Stimulated activated CD4-positive, alpha-beta T cell treated with anti-CD3 and anti-CD28 coated beads, TNF-alpha, amount 100 ng/mL, for 48 hours (primary cell): ENCODE results near the gene MAST4.

Experiments used
- DNase-seq, 3 donors: peaks; one replicate each; pipeline ENCODE4 v3.0.0-alpha.2; 2020; ENCODE audit warnings: low read depth in 3 of 3

MAST4 gene

DNA sequence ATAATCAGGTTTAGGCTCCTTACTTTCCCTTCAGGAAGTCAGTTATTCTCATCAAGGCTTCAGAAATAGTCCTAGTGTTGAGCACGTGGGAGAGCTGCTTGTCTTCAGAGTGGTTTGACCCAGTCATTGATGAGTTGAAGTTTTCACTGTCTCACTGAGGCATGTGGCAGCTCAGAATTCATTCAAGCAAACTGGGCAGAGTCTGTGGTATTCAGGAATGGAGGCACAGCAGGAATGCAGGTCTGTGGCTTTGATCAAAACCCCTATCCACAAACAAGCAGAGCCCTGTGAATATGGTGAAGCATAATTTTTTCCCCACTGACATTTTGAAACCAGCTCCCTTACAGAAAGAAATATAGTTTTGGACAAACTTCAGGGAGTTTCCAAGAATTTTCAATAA, 393.1 kb downstream of the MAST4 start:
- no peak for DNase-seq

DNA sequence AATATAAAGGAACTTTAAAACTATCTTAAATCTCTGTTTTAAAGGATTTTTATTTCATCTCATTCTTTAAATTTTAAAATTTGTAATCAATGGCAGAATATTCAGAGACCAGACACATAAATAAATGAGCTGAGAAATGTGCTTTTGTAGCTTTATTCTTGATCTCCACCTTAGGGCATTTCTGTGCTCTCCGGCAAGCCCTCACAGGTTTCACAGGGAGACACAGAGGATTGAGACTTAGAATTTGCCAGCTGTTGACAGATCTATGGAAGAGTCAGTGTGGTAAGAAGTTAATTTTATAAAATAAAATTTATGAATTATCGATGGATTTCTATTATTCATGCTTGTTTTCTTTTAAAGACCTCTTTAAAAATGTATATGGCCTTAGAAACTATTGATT, 393.6 kb downstream of the MAST4 start:
- no peak for DNase-seq

DNA sequence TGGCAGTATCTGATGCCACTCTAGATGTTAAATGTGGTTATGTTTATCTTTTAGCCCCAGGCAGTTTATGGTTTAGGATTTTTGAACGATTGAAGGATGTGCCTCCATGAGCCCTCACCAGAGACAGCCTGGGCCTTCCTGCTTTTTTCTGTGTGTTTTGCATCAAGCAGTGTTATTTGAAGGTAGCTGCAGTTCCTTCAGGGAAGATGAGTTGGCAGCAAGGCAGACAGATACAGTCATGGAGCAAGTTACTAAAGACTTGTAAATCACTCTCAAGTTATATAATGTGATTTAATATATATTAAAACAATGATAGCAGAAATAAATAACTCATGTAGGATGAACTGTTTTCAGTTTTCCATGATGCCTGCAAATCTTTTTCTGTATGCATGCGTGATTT, 395.6 kb downstream of the MAST4 start:
- no peak for DNase-seq

GRCh38 chr5:66992547-66992946, 396.4 kb downstream of the MAST4 start:
- DNase-seq, result no peak

GRCh38 chr5:66993448-66993847, 397.3 kb downstream of the MAST4 start:
- DNase-seq, result no peak

DNA sequence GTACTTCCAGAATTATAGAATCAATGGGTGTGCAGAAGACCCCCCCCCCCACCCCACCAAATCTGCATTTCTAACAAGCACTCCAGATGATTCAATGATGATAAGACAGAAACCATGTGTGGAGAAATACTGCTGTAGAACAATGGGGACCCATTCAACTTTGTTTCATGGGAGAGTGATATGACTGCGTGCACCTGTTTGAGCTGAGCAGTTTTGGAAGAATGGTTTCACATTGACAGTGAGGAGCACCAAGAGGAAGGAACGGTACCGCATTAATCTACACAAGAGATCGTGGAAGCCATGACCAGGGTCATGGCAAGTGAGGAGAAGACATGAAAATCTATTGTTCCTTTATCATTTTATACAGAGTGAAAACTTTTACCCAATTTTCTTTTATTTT, 397.7 kb downstream of the MAST4 start:
- no peak for DNase-seq

- DNase-seq, result no peak
Observed at GRCh38 chr5:66994790-66995189, 398.6 kb downstream of the MAST4 start.

- DNase-seq, result no peak
Observed at GRCh38 chr5:67000794-67001475, 404.7 kb downstream of the MAST4 start.

GRCh38 chr5:67002832-67003684, 406.9 kb downstream of the MAST4 start:
- no peak for DNase-seq

GRCh38 chr5:67003685-67003934, 407.4 kb downstream of the MAST4 start:
- DNase-seq, result no peak

DNA sequence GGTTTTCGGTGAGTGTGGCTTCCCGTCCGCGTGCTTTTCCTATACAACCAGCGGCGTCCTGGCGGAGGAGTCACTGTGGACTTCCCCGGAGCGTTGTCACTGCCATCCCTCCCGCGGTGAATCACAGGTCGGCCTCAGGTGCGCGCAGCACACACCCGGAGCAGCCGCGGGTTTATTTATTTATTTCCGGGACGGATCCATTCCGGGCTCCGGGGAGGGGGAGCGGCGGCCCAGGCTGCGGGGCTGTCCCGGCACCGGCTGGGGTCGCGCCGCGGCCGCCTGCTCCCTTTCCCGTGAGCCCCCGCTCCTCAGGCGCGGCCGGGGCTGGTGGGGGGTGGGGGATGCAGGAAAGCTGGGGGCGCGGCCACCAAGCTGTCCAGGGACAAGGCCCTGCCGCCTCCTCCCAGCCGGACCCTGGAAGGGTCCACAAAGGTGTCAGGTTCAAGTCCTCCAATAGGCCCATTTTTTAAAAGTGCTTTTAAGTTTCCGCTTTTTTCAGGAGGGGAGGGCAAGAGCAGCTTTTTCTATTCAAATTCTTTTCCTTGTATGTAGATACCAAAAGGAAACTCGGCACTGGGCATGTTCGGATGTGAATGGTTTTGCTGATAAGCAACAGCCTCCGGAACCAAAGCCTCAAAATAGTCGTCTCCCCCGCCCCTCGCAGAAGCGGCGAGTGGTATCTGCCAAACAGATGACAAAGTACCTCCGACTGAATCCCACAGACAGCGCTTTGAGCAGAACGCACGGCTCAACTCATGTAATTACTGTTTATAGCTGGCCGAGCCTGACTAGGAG, 407.9 kb downstream of the MAST4 start:
- DNase-seq, result peak; percentile 70 to 87 (median 81)

GRCh38 chr5:67004730-67005350, 408.6 kb downstream of the MAST4 start:
- DNase-seq, result no peak

DNA sequence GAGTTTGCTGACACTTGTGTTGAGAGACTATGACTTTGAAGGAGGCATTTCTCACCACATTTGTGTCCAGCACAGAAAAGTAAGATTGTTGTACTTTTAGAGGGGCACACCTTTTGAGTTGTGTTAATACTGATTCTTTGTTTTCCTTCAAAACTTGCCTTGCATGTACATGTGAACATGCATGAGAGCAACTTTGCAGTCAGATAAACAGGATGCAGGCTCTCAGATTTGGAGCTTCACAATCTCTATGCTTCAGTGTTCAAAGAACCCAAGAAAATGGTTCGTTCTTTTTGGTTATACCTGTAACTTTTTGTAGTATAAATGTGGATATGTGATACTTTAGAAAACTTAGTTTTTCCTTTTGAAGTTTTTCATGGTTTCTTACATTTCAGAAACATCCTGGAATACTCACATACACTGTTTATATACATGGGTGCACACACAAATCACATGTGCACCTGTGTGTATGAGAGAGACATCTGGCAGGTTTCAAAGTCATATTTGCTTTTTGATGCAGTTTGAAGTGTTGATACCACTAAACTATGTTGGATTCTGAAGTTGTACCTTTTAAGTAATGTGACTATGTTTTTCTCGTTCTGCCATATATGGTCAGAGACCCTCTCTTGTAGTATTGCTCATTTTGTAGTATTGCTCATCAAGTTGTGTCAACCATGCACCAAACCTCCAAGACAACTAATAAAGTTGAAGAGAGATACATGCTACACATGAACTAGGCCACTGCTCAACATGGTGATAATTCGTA, 409.7 kb downstream of the MAST4 start:
- DNase-seq, result no peak

DNA sequence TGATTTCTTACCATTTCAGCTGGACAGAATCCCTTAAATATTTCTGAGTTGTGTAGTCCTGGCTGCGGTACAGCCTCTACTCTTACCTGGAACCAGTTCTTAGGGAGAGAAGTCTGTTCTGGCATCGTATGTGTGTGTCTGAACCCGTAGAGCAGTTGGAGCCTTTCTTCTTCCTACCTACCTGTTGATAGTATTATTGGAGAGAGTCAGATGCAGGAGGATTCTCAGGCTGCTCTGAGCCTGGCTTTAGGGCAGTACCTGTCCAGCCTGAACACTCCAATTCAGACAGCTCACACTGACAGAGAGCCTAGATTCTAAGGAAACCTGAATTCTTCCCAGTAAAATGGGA, 410.3 kb downstream of the MAST4 start:
- DNase-seq, result no peak

- DNase-seq, result no peak
Observed at GRCh38 chr5:67009028-67009427, 412.8 kb downstream of the MAST4 start.

- DNase-seq, result peak in 1 of 3 donors; percentile 20
Observed at GRCh38 chr5:67010684-67011409, 414.7 kb downstream of the MAST4 start.

DNA sequence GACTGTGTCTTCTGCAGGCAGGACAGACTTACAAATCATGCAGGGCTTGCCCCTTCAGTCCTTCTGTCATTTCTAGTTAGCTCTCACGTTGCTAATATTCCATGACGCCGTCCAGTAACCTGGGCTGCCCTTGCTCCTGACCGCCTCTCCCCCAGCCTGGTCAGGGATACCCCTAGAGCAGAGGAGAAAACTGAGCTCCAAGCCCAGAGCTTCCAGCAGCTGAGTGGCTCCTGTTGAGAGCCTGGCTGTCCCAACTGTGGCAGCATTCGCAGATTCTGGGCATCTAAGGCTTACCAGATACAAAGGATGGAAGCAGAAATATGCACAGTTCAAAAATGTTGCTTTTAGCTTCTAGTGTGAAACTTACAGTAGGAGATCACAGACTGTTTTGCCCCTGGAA, 415.2 kb downstream of the MAST4 start:
- no peak for DNase-seq

DNA sequence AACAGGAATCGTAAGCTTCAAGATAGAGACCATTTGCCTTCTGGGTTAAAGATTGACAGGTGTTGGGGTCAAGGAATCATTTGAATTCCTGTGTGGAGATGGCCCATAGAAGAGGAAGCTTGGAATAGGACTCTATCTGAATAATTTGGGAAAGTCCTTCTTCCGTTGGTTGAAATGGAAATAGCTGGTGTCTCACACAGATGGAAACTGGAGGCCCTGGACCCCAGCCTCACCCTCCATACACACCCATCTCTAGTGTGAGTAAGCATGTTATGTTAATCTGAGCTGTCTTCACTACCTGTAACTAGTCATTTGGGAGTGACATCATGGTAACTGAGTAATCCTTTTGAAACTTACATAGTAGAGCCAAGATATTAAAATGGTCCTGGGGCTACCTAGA, 416.0 kb downstream of the MAST4 start:
- DNase-seq, result no peak

DNA sequence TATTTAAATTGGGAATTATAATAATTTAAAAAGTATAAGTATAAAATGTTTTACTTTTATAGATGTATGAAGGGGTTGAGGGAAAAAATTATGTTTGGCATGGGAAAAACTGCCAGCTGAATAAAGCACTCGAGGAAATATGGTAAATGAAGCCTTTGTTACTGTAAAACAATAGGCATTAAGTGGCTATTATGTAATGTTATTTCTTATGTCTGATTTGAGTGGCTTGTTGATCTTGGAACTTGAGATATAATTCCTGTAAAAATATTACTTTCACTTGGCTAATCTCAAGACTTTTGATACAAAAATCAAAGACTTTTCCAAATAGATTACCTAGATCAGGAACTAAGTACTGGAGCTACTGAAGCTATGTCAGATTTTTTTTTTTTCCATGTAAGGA, 417.5 kb downstream of the MAST4 start:
- no peak for DNase-seq

- DNase-seq, result no peak
Observed at GRCh38 chr5:67014191-67014590, 418.0 kb downstream of the MAST4 start.

DNA sequence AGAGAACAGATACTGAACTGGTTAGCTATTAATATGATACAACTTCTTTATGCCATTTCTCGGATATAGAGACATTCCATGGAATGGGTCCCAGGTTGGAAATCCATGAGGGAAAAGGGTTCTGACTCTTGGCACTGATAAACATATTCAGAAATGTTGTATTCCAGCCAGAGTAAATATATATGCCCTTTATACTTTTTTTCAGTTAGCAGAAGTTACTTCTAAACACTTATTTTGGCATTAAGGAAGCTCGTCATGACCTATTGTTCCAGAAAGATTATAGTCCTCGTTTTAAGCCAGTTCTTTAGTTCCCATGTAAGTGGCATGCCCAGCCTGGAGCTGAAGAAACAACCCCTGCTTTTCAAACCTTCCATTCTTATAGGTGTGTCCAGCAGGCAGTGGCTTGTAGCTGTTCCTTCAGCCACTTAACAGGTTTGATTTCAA, 418.8 kb downstream of the MAST4 start:
- DNase-seq, result no peak
